Right lobe of liver (tissue), 4 donors: ENCODE measurements around the gene TMEM130.

Experiments used
- POLR2A ChIP-seq: fragments of 450-650 bp; IDR thresholded peaks from one replicate; pipeline ENCODE4 v1.6.1; 2017; ENCODE audit warnings: antibody characterized with exemption, mild to moderate bottlenecking
- TF ChIP-seq, protein P1 (sequence below), 4 donors: fragments of 200-600 bp in 3 of 4; fragments of 450-650 bp in 1 of 4; IDR thresholded peaks; one replicate each; pipeline versions ENCODE4 v1.5.1 to v1.8.0; 2016 to 2022; ENCODE audit warnings: antibody characterized with exemption in 4 of 4, mild to moderate bottlenecking in 2 of 4
- donor health status: DM: no; HTN: no; CAD: no.
- donor health status: DM: no; HTN: no; CAD: no.
- donor health status: DM: no; HTN: yes; CAD: no.

DNA sequence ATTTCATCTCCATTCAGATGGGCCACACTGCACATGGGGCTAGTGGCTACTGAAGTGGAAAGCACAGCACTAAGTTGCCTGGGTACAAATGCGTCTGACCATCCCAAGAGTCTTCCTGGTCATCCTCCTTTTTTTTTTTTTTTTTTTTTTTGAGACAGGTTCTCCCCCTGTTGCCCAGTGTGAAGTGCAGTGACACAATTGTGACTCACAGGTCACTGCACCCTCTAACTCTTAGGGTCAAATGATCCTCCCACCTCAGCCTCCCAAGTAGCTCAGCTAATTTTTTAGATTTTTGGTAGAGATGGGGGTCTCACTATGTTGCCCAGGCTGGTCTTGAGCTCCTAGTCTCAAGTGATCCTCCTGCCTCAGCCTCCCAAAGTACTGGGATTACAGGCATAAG lies 5.1 kb upstream of the TMEM130 start:
- TF ChIP-seq, protein P1, sequence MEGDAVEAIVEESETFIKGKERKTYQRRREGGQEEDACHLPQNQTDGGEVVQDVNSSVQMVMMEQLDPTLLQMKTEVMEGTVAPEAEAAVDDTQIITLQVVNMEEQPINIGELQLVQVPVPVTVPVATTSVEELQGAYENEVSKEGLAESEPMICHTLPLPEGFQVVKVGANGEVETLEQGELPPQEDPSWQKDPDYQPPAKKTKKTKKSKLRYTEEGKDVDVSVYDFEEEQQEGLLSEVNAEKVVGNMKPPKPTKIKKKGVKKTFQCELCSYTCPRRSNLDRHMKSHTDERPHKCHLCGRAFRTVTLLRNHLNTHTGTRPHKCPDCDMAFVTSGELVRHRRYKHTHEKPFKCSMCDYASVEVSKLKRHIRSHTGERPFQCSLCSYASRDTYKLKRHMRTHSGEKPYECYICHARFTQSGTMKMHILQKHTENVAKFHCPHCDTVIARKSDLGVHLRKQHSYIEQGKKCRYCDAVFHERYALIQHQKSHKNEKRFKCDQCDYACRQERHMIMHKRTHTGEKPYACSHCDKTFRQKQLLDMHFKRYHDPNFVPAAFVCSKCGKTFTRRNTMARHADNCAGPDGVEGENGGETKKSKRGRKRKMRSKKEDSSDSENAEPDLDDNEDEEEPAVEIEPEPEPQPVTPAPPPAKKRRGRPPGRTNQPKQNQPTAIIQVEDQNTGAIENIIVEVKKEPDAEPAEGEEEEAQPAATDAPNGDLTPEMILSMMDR (IDR thresholded peaks at IDR 0.05) = no peak
- no peak for TF ChIP-seq POLR2A
